ENCODE data around the gene CSNK1G1. TPM values are rescaled to one million over a fixed set of nuclear protein-coding genes. Genes with fewer than 3 reads are reported as not detected.

CSNK1G1 gene
- total and polyA plus RNA-seq, 2 of the 4 experiments (the other 2 are of a cell fraction) = 7.4 to 29.4 TPM

DNA sequence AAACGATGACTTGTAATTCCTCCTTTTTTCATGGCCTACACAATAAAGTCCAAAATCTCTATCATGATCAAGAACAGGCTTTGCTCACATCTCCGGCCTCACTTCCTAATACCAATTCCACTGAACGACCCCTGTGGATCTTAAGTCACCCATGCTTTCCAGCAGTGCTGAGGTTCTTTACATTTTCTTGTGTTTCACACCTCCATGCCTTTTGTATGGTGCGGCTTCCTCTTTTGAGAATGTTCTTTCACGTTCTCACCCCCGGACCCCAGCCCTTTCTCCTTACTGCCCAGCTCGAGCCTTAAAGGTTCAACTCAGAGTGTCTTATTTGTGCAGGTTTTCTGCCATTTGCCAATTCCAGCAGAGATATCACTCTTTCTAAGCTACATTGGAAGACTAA is 70.1 kb downstream of the CSNK1G1 start:
- H2BK20ac ChIP-seq (ENCODE audit: low read depth, low read length) = no peak overlapping the region
- dilution Hi-C loops (cut with HindIII; ENCODE audit: low sequenced_read_pairs, unreplicated experiment) = no loop called here
- 90% methylated on average over 2 of the region's 7 CpGs; no CpG with 5 or more reads in 1 of the 2 experiments for WGBS, 2 experiments (ENCODE audit: extremely low coverage in 2 of 2, insufficient read length in 1 of 2)
- H3K4ac ChIP-seq (ENCODE audit: low read depth, low read length) = no peak overlapping the region
- BruUV-seq (replicated peaks) = no TSS peak
- intact Hi-C loops (cut with micrococcal nuclease) = loop anchor here (10.0 kb wide), 1 partner anchor 59 kb away; no protein-coding TSS in a partner anchor
- peaks cover 15% of the 10 kb centered on the region; the same call in 1 of the 2 replicates for H4K20me1 ChIP-seq (ENCODE audit: insufficient read depth, low read length)
- no peak overlapping the region for H2AK5ac ChIP-seq (ENCODE audit: low read depth, low read length)
- ChIA-PET CTCF (no interaction called here), POLR2A (ENCODE audit: unreplicated experiment) (no interaction called here)
- no peak overlapping the region for H2BK120ac ChIP-seq (ENCODE audit: low read depth, low read length)
- ATAC-seq (ENCODE audit: low read depth) = no peak
- TF ChIP-seq MAFK (IDR thresholded peaks at IDR 0.05; ENCODE audit: low read depth, low read length) (no peak), FOS (IDR thresholded peaks at IDR 0.05; ENCODE audit: low read depth, low read length) (no peak), MAZ (IDR thresholded peaks at IDR 0.05; ENCODE audit: borderline replicate concordance, low read depth, low read length) (no peak), RCOR1 (IDR thresholded peaks at IDR 0.05; ENCODE audit: insufficient replicate concordance, low read length) (no peak), NFE2L2 (IDR thresholded peaks at IDR 0.05; ENCODE audit: low read depth, low read length) (no peak), MXI1 (IDR thresholded peaks at IDR 0.05; ENCODE audit: borderline replicate concordance, low read depth, low read length) (no peak), RAD21 (IDR thresholded peaks at IDR 0.05; ENCODE audit: low read length) (no peak), SMC3 (IDR thresholded peaks at IDR 0.05; ENCODE audit: low read depth, low read length) (no peak), POLR2A (IDR thresholded peaks at IDR 0.05; ENCODE audit: low read depth, low read length) (no peak), BHLHE40 (IDR thresholded peaks at IDR 0.05; ENCODE audit: low read depth, low read length) (no peak), RFX5 (IDR thresholded peaks at IDR 0.05; ENCODE audit: low read depth, low read length) (no peak), CHD1 (IDR thresholded peaks at IDR 0.05; ENCODE audit: low read depth, low read length) (no peak), CEBPB (IDR thresholded peaks at IDR 0.05; ENCODE audit: low read depth, low read length) (no peak)
- TF ChIP-seq, protein P1, sequence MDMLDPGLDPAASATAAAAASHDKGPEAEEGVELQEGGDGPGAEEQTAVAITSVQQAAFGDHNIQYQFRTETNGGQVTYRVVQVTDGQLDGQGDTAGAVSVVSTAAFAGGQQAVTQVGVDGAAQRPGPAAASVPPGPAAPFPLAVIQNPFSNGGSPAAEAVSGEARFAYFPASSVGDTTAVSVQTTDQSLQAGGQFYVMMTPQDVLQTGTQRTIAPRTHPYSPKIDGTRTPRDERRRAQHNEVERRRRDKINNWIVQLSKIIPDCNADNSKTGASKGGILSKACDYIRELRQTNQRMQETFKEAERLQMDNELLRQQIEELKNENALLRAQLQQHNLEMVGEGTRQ (IDR thresholded peaks at IDR 0.05; ENCODE audit: low read depth, low read length) = no peak
- TF ChIP-seq, protein P2, sequence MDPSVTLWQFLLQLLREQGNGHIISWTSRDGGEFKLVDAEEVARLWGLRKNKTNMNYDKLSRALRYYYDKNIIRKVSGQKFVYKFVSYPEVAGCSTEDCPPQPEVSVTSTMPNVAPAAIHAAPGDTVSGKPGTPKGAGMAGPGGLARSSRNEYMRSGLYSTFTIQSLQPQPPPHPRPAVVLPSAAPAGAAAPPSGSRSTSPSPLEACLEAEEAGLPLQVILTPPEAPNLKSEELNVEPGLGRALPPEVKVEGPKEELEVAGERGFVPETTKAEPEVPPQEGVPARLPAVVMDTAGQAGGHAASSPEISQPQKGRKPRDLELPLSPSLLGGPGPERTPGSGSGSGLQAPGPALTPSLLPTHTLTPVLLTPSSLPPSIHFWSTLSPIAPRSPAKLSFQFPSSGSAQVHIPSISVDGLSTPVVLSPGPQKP (IDR thresholded peaks at IDR 0.05; ENCODE audit: borderline replicate concordance, low read depth, low read length) = no peak
- TF ChIP-seq, protein P3, sequence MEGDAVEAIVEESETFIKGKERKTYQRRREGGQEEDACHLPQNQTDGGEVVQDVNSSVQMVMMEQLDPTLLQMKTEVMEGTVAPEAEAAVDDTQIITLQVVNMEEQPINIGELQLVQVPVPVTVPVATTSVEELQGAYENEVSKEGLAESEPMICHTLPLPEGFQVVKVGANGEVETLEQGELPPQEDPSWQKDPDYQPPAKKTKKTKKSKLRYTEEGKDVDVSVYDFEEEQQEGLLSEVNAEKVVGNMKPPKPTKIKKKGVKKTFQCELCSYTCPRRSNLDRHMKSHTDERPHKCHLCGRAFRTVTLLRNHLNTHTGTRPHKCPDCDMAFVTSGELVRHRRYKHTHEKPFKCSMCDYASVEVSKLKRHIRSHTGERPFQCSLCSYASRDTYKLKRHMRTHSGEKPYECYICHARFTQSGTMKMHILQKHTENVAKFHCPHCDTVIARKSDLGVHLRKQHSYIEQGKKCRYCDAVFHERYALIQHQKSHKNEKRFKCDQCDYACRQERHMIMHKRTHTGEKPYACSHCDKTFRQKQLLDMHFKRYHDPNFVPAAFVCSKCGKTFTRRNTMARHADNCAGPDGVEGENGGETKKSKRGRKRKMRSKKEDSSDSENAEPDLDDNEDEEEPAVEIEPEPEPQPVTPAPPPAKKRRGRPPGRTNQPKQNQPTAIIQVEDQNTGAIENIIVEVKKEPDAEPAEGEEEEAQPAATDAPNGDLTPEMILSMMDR (conservative IDR thresholded peaks at IDR 0.05; ENCODE audit: low read depth, low read length) = no peak
- H4K91ac ChIP-seq (ENCODE audit: insufficient read depth, low read depth, low read length) = no peak overlapping the region
- H3K9me1 ChIP-seq (ENCODE audit: insufficient read depth, low read length) = 0 out of 2 replicates have a peak, but pooled peaks cover 5% of the 10 kb centered on the region
- H3K9me3 ChIP-seq (ENCODE audit: control insufficient read depth, insufficient read depth, low read length) = no peaks in the 10 kb centered on the region
- no peak overlapping the region for H3K4me3 ChIP-seq (ENCODE audit: insufficient read depth, low read depth, low read length)
- no peak overlapping the region for H4K5ac ChIP-seq (ENCODE audit: low read depth, low read length)
- H3K14ac ChIP-seq (replicated peaks; ENCODE audit: low read depth, low read length) = no peak overlapping the region
- H2BK15ac ChIP-seq (ENCODE audit: low read depth, low read length) = no peak overlapping the region
- H3K4me2 ChIP-seq (ENCODE audit: low read depth, low read length) = no peak overlapping the region
- no peak overlapping the region for H4K8ac ChIP-seq (ENCODE audit: low read depth in 2 of 2, low read length in 2 of 2)
- no peak overlapping the region for H3K9ac ChIP-seq (ENCODE audit: low read depth, low read length)
- no peak overlapping the region for H3K23ac ChIP-seq (ENCODE audit: low read depth, low read length)
- H3K4me1 ChIP-seq (ENCODE audit: control insufficient read depth, insufficient read depth, low read length) = peaks cover 6% of the 10 kb centered on the region
- in situ Hi-C loops (cut with MboI; ENCODE audit: low sequenced_read_pairs) = no loop called here
- no peak overlapping the region for H2AK9ac ChIP-seq (replicated peaks; ENCODE audit: low read depth, low read length, poor library complexity)
- no peak overlapping the region for H2AFZ ChIP-seq (replicated peaks; ENCODE audit: low read length, poor library complexity)
- H3K79me1 ChIP-seq (ENCODE audit: low read depth in 1 of 2, low read length in 2 of 2) = peaks cover 21 to 49% of the 10 kb centered on the region in 2 experiments; a peak in 3 of 4 replicates
- H3K27me3 ChIP-seq (ENCODE audit: control insufficient read depth, insufficient read depth, low read length) = no peaks in the 10 kb centered on the region
- no peak overlapping the region for H3K56ac ChIP-seq (ENCODE audit: extremely low read depth, insufficient read depth, low read length)
- peaks cover 1% of the 10 kb centered on the region; the same call in 1 of the 2 replicates for H3K36me3 ChIP-seq (ENCODE audit: control insufficient read depth, insufficient read depth, low read length)
- DNase-seq = no peak
- no peak overlapping the region for H2BK5ac ChIP-seq (ENCODE audit: low read depth, low read length, poor library complexity, severe bottlenecking)
- no peak overlapping the region for H3K27ac ChIP-seq (ENCODE audit: insufficient read depth, low read length)
- H3K18ac ChIP-seq (ENCODE audit: low read depth, low read length) = no peak overlapping the region
